NCI-H1092 (cell line): Measurements from ENCODE around the gene TRIM7.
"Not testable (repeated sequence)": the region's sequence is repeated elsewhere in the genome, so short reads cannot be mapped to it uniquely, and the experiment has no call there.

ENCODE experiments used
- DNase-seq: peaks from one replicate; lab custom pipeline; 2025; lab: John Stamatoyannopoulos, UW

TRIM7 gene

GRCh38 chr5:181149806-181150733 is 54.9 kb downstream of the TRIM7 start:
- DNase-seq: no peak

- no peak for DNase-seq
Measured at GRCh38 chr5:181149355-181149754, 55.6 kb downstream of the TRIM7 start.

GRCh38 chr5:181146927-181147636 is 57.9 kb downstream of the TRIM7 start, which contains the start of gene OR2V2:
TSS of gene OR2V2 (plus strand) at chr5:181147586. CDS start at chr5:181154943, 7,357 bp downstream.
- DNase-seq: not testable (repeated sequence)

DNA sequence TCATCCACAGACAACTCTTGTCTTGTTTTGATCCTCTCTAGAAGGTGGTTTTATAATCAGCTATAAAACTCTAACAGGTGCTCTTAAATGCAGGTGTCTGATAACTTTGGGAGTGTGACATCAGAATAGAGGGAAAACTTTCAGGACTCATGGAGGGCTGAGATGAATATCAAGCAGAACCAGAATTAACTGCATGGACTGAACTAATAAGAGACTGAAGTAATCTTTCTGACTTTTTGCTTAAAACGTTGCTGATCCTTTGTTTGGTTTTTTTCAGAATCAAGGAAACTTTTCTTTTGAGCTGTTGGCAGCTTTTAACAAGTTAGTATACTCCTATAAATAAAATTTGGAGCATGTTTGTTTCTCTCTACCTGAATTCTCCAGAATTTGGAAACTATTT is 59.9 kb downstream of the TRIM7 start:
- no peak for DNase-seq
